Stimulated activated CD8-positive, alpha-beta memory T cell treated with anti-CD3 and anti-CD28 coated beads, Interleukin-4, amount 100 ng/mL, for 1 hour (primary cell): Measurements from ENCODE around the gene ORAI3.
"Not testable (repeated sequence)": the region's sequence is repeated elsewhere in the genome, so short reads cannot be mapped to it uniquely, and the experiment has no call there.

Experiments used
- DNase-seq, 2 donors: peaks; one replicate each; pipeline ENCODE4 v3.0.0-alpha.2; 2020; ENCODE audit warnings: low read depth in 2 of 2, low spot score in 1 of 2

Gene ORAI3

DNA sequence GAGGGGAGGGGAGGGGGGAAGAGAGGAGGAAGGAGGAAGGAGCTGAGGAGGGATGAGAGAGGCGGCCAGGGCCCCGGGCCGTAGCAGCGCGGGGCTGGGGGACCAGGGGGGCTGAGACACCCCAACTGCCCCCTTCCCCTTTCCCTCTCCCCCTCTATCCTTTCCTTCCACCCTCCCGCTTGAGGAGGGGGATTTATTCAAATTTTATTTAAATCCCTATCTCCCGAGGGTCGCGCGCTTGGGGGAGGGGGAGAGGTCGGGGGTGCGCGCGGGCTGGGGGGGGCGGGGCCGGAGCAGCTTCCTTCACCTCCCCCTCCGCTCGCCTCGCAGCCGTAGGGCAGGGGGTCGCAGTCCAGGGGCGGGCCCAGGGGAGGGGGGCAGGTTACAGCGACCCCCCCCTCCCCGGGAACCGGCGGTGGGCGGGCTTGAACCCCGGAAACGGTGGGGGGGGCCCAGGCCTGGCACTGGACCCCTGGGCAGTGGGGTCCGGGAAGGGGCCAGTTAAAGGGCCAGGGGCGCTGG is 25.3 kb upstream of the ORAI3 start, which contains the start of gene FBXL19:
FBXL19 (plus strand) TSS at position 19 of the 522 bp plus-strand sequence. CDS start 2,183 bp downstream, outside the sequence.
- DNase-seq: no peak

DNA sequence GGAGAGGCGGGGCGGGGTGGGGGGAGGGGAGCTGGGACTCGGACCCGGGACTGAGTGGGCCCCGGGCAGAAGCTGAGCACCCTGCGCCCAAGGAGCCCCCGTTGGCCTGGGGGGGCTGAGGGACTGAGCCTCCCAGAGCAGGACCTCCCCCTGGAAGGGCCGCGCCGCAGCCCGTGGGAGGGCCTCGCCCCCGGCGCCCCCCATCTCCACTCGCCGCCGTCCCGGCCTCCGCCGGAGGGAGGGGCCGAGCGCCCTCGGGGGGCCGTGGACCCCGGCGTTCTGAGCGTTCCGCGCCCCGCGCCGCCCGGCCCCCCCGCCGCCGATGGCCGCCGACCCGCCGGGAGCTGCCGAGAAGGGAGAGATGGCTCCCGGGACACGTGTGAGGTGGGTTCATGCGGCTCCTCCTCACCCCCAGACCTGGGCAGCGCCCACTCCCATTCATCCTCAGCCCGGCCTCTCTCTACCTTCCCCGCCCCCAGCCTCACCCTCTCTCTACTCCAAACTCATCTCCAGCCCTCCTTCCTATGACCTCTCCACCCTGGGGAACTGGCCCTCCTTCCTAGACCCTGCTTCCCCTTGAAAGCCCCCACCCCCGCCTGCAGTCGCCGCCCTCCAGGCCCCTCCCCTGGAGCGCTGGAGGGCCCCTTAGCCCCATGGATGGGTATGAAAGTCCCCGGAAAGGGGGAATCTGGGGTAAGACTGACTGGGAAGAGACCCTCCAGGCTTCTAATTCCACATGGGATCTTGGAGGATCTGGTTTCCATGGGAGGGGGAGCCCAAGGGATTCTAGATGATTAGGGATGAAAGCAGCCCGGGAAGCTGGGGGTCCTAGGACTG is 24.6 kb upstream of the ORAI3 start:
- no peak for DNase-seq

DNA sequence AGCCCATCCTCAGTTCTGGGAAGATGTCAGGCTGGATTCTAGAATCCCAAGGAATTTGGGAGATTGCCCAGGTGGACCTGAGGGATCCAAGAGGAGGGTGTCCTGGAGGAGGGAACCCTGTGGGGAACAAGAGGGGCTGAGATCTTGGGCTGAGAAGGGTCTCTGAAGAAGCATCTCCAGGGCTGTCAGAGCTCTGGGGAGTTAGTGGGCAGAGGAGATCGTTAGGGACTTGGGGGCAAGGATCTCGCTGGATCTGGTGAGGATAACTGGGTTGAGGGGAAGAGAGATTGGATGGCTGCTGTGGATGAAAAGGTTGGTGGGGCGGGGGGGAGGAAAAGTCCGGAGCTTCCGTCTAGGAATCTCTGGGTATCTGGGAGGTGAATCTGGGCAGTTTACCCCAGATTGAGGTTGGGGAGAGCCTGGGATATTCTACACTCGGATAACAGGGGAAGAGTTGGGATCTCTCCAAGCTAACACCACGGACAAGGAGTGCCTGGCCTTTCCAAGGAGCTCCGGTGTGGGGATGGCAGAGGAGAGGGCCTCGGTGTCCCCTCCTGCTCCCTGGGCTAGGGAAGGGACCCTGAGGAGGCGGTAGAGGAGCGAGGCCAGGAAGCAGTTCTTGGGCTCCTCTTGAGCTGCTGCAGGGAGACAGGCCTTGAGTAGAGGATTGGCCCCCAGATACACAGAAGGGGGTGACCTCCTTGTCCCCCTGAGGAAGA is 23.8 kb upstream of the ORAI3 start:
- DNase-seq: no peak

DNA sequence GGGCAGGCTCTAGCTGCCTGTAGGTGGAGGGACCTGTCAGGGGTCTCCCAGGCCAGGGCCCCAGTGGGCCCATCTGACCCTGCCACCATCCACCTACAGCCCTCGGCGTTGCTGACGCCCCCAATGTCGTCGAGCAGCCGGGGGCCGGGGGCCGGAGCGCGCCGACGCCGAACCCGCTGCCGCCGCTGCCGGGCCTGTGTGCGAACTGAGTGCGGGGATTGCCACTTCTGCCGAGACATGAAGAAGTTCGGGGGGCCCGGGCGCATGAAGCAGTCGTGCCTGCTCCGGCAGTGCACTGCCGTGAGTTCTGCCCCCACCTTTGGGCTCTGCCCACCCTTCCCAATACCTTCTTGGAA is 23.3 kb upstream of the ORAI3 start:
- no peak for DNase-seq

DNA sequence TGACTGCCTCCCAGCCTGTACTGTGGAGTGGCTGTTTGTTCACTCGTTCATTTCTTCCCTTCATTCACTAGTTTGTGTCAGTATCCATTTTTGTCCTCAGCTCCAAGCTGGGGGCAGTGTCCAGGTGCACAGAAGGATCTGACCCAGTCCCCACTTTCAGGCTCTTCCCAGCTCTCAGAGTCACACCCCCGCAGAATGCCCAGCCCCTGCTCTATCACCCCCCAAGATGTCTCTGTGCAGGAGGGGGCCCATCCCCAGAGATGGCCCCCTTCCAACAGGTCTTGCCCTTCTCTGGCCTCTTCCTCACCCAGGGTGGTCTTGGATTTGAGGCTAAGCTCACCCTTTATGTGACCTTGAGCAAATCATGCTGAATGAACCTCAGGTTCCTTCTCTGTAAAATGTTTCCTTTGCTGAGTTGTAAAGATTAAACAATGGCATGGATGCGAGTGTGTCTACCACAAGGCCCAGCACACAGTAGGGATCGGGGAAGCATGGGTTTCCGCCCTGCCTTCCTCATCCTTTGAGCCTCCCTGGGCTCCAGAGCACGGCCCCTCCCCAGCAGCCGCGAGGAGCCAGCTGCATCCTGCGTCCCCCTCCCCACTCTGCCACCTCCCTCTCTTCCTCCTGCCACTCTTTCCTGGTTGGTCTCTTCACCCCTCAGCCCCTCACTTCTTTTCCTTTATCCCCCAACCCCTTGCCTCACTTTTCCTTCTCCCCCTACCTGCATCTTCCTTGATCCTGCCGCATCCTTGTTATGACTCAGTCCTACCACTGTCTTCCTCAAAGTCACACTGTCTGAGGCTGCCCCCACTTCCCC is 22.7 kb upstream of the ORAI3 start:
- no peak for DNase-seq

DNA sequence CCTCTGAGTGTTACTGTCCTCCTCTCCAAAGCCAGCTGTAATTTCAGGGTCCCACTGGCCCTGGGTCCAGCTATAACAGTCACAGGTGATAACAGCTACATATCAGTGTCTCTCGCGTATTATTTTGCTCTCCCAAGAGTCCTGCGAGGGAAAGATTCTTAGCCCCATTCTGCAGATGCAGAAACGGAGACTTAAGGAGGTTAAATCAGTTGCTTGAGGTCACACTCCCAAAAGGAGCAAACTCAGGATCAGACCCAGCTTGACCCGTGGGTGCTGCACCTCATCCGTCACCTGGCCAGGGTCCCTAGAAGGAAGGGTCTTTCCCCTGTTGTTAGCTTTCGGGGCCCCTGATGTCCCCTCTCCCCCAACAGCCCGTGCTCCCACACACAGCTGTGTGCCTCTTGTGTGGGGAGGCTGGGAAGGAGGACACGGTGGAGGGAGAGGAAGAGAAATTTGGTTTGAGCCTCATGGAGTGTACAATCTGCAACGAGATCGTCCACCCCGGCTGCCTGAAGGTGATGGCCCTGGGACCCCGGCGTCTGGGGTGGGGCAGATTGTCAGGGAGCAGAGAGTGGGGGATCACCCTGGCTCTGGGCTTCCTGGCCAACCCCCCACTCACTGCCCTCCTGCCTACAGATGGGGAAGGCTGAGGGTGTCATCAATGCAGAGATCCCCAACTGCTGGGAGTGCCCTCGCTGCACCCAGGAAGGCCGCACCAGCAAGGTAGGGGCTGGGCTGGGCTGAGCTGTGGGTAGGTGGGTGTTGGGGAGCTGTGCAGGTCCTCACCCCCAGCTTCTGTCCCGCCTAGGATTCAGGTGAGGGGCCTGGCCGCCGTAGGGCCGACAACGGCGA is 21.7 kb upstream of the ORAI3 start:
- DNase-seq: no peak

DNA sequence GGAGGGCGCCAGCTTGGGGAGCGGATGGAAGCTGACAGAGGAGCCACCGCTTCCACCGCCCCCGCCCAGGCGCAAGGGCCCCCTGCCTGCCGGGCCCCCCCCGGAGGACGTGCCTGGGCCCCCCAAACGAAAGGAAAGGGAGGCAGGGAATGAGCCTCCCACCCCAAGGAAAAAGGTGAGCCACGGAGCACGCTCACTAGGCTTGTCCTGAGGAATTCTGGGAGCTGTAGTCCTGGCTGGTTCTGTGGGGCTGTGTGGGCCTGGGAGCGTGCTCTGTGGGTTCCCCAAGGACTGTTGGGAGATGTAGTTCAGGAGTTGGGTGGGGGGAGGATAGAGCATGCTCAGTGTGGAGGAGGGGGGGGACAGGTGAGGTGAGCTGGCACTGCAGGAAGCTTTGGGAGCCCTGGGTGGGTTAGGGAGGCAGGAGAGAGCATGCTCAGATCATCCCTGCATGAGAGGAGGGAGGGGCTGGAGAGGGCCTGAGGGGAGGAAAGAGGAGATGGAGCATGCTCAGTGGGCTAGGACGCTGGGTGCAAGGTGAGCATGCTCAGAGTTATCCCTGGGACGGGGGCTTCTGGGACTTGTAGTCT is 21.0 kb upstream of the ORAI3 start:
- DNase-seq: no peak

DNA sequence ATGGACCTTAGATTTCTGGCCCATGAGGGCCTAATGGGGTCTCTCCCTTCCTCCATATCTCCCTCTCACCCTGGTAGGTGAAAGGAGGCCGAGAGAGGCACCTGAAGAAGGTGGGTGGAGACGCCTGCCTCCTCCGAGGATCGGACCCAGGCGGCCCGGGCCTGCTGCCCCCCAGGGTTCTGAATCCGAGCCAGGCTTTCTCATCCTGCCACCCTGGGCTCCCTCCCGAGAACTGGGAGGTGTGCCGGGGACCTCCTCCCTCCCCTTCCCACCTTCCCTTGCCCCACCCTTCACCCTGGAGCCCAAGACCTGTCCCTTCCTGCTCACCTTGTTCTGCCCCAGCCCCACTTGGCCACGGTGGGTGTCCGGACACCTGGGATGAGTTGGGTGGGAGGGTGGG is 20.5 kb upstream of the ORAI3 start:
- DNase-seq: no peak

DNA sequence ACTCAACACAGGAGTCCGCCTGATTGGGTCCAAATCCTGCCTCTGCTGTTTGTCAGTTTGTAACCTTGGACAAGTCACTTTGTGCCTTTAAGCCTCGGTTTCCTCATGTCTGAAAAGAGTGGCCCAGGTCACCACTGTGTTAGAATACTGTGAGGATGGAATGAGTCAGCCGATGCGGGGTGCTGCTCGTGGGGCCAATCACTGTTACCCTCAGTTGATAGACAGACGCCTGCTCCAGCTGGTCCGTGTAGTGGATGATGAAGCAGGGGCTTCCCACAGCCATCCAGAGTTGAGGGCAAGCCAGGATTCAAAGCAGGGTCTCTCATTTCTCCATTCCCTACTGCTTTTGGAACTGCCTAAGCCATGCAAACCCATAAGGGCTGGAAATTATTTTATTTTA is 19.7 kb upstream of the ORAI3 start:
- DNase-seq: no peak

DNA sequence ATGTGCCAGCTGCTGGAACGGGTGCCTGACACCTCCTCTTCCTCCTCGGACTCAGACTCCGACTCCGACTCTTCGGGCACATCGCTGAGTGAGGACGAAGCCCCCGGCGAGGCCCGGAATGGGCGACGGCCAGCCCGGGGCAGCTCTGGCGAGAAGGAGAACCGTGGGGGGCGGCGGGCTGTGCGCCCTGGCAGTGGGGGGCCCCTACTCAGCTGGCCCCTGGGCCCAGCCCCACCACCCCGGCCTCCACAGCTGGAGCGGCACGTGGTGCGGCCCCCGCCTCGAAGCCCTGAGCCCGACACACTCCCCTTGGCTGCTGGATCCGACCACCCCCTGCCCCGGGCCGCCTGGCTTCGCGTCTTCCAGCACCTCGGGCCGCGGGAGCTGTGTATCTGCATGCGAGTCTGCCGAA is 18.7 kb upstream of the ORAI3 start:
- DNase-seq: no peak

DNA sequence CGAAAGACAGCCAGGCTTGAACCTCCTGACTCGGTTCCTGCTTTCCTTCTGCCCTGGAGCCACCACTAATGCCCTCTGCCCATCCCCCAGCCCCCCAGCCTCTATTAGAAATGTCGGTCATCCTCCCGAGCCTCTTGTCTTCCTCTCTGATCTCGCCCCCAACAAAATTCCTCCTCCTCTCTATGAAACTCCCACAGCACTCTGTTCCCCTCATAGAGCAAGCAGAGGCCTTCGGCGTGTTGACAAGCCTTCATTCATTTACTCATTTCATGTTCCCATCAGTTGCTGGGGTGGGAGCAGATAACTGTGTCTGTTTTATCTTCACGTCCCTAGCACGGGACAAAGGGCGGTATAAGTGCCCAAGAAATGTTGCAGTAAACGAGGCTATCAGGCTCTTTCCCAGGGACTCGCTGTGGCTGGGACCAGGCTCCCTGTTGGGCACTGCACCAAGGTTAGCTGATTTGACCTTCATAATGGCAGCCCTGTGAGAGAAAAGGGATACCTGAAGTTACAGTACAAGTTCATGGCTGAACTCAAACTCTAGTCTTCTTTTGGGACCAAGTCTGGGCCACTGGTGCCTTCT is 17.7 kb upstream of the ORAI3 start:
- no peak for DNase-seq

DNA sequence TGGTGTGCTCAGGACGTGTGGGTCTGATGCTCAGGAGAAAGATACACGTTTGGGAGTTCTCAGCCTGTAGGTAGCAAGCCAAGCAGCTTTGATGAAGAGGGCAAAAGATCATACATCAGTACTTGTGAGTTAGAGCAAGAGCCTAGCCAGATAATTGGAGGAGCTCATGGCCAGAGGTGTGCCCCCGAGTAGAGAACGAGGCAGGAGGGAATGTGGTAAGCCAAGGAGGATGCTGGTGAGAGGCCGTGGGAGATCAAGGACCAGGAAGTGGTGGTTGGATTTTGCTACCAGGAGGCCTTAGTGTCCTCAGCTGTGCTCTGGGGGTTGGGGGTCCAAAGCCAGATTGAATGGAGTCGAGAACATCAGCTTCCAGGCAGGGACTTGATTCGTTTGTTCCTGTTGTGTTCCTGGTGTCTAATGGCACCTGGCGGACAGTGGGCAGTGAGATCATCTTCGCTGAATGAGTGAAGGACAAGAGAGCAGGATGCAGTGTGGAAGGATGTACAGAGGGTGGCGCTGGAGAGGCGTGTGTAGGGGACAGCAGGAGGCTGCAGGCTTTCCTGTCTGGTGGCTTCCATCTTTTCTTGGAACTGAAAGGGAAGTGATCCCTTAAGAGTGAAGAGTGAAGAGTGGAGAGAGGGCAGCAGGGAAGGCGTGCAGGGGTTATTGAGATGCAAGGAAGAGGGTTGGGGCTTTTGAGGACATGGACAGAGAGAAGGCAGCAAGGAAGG is 13.9 kb upstream of the ORAI3 start:
- no peak for DNase-seq

DNA sequence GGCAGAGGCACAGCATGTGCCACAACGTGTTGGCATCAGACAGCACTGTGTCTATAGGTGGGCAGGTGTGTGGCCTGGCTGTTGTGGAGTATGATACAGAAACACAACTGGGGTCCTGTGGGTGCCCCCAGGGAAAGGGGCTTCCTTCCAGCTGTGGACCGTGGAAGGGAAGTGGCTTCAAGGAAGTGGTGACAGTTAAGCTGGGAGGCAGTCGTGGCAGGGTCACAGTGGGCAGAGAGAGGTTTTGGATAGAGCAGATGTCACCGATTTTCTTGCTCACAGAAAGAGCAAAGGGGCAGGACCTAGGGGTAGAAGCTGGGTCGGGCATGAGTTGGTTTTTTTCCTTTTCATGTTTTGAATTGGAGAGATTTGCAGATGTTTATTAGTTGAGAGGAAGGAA is 11.2 kb upstream of the ORAI3 start:
- DNase-seq: no peak

DNA sequence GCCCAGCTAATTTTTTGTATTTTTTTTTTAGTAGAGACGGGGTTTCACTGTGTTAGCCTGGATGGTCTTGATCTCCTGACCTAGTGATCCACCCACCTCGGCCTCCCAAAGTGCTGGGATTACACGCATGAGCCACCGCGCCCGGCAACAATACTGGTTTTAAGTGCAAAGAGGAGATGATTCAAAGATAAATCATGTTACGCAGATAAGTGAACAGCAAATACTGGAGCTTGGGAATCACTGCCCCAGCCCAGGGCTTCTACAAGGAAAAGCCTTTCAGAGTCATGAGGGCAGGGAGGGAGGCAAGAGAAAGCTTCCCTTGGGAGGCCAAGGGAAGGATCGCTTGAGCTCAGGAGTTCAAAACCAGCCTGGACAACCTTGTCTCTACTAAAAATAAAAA is 9.3 kb upstream of the ORAI3 start:
- not testable (repeated sequence) for DNase-seq

DNA sequence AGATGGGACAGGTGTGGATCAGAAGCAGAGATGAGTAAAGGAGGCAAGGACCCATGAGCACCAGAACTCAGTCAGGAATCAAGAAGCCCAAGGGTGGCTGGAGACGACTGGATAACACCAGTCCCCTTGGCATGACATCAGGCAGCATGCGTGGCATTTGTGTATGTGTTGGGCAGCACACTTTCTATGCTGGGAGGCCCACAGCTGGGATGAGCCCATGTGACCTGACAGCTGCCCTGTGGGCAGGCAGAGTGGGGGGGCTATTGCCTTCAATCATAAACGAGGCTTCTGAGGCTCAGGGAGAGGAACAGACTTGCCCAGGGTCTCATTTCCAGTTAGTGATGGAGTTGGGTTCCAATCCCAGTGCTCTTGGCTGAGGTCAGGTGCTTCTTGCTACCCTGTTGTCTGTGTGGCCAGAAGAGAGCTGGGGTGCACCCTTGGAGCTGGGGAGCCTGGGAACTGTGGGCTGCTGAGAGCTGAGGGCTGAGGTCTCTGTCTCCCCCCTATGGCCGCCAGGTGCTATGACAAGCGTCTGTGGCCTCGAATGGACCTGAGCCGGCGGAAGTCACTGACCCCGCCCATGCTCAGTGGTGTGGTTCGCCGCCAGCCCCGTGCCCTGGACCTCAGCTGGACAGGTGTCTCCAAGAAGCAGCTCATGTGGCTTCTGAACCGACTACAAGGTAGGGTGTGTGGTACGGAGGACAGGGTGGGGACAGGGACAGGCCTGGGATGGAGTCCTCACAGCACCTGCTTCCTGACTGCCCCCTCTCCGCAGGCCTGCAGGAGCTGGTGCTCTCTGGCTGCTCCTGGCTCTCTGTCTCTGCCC is 7.1 kb upstream of the ORAI3 start:
- peak in 1 of 2 donors; percentile 39 for DNase-seq

DNA sequence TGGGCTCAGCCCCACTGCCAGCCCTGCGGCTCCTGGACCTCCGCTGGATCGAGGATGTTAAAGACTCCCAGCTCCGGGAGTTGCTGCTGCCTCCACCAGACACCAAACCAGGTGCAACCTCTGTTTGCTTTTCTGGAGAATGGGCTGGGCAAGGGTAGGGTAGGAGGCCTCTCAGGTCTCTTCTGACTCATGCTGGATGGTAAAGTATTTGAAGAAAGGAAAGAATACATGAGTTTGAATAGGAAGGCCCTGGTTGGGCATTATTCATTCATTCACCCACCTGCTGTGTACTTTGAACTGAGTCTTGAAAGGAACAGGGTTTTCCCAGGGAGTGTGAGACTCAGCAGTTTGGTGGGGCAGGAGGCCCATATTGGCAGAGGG is 6.5 kb upstream of the ORAI3 start:
- no peak for DNase-seq

DNA sequence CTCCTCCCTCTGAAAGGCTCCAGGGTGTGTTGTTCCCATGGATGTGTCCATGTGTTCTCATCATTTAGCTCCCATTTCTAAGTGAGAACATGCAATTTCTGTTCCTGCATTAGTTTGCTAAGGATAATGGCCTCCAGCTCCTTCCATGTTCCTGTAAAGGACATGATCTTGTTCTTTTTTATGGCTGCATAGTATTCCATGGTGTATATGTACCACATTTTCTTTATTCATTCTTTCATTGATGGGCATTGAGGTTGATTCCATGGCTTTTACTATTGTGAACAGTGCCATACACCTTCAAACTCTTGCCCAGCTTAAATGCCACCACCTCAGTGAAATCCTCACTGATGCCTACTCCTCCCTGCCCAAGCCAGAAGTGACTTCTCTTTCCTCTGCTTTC is 4.5 kb upstream of the ORAI3 start:
- no peak for DNase-seq
